K562 (cell line): ENCODE data around the gene CLCA2. TPM values are rescaled to one million over a fixed set of nuclear protein-coding genes. Genes with fewer than 3 reads are reported as not detected.

ENCODE experiments used
- polyA plus RNA-seq, 8 experiments: library from polyadenylated mRNA; depleted of rRNA in 4 of 8; stranded (reverse) in 5 of 8; unstranded in 3 of 8; fragments of >200 nt; fragmentation: Nextera tagmentation in 2 of 8; fragmentation: Illumina TruSeq in 1 of 8; extraction: Ambion mirVana in 2 of 8; extraction: Trizol in 1 of 8; gene quantifications; 2 replicates each; pipeline versions ENCODE4 v1.2.1 to v1.2.3, GENCODE V29; 2011 to 2014; ENCODE audit warnings: inconsistent platforms in 1 of 8, missing spikeins in 1 of 8
- total RNA-seq, 7 experiments: library from RNA; depleted of rRNA in 6 of 7; stranded (reverse); fragments of >200 nt in 6 of 7; fragmentation: Illumina TruSeq in 2 of 7; extraction: Trizol in 2 of 7; gene quantifications; 2 replicates each; pipeline versions ENCODE4 v1.2.1 to v1.2.3, GENCODE V29; 2011 to 2021; ENCODE audit warnings: low replicate concordance in 1 of 7
- TF ChIP-seq, protein P1 (sequence below): fragments of 450-650 bp; formaldehyde crosslinking; IDR thresholded peaks from 2 replicates; pipeline ENCODE4 v1.4.0; 2022; ENCODE audit warnings: mild to moderate bottlenecking, moderate library complexity
- TF ChIP-seq, protein P2 (sequence below): fragments of 200-800 bp; sonication (Bioruptor generic); IDR thresholded peaks from 2 replicates; pipeline ENCODE4 v1.6.1; 2016; ENCODE audit warnings: missing genetic modification characterization, missing compliant biosample characterization
- TF ChIP-seq, protein P3 (sequence below), 2 experiments: IDR thresholded peaks in 1 of 2; conservative IDR thresholded peaks in 1 of 2; 2 replicates each; pipeline ENCODE4 v1.6.1; 2016; ENCODE audit warnings: low read depth in 2 of 2, mild to moderate bottlenecking in 1 of 2, missing compliant biosample characterization in 1 of 2, missing genetic modification characterization in 1 of 2, moderate library complexity in 1 of 2

Gene CLCA2
- total and polyA plus RNA-seq, 9 of the 15 experiments (the other 6 are each of a cell fraction or from before 2014, with no cell fraction given) = 0.03 TPM; not detected in 8

DNA sequence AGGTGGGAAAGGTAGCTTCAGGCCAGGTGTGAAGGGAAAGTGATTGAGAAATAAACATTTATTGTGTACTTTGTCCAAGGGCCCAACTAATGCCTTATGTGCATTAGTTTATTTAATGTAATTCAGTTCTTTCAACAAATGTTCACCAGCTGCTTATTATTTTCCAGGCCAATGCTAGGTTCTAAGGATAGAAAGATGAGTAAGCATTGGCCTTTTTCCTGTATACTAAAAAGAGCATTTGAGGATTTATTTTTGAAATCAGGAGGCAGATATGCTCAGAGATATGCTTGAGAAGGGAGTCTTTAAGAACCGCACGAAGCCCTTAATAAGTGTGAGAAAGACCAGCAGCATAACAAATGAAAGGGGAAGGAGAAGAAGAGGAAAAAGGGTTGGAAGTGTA lies 76.7 kb downstream of the CLCA2 start (continued):
- TF ChIP-seq, protein P1, sequence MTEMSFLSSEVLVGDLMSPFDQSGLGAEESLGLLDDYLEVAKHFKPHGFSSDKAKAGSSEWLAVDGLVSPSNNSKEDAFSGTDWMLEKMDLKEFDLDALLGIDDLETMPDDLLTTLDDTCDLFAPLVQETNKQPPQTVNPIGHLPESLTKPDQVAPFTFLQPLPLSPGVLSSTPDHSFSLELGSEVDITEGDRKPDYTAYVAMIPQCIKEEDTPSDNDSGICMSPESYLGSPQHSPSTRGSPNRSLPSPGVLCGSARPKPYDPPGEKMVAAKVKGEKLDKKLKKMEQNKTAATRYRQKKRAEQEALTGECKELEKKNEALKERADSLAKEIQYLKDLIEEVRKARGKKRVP (CRISPR knock-in tag) = no peak
- TF ChIP-seq, protein P2, sequence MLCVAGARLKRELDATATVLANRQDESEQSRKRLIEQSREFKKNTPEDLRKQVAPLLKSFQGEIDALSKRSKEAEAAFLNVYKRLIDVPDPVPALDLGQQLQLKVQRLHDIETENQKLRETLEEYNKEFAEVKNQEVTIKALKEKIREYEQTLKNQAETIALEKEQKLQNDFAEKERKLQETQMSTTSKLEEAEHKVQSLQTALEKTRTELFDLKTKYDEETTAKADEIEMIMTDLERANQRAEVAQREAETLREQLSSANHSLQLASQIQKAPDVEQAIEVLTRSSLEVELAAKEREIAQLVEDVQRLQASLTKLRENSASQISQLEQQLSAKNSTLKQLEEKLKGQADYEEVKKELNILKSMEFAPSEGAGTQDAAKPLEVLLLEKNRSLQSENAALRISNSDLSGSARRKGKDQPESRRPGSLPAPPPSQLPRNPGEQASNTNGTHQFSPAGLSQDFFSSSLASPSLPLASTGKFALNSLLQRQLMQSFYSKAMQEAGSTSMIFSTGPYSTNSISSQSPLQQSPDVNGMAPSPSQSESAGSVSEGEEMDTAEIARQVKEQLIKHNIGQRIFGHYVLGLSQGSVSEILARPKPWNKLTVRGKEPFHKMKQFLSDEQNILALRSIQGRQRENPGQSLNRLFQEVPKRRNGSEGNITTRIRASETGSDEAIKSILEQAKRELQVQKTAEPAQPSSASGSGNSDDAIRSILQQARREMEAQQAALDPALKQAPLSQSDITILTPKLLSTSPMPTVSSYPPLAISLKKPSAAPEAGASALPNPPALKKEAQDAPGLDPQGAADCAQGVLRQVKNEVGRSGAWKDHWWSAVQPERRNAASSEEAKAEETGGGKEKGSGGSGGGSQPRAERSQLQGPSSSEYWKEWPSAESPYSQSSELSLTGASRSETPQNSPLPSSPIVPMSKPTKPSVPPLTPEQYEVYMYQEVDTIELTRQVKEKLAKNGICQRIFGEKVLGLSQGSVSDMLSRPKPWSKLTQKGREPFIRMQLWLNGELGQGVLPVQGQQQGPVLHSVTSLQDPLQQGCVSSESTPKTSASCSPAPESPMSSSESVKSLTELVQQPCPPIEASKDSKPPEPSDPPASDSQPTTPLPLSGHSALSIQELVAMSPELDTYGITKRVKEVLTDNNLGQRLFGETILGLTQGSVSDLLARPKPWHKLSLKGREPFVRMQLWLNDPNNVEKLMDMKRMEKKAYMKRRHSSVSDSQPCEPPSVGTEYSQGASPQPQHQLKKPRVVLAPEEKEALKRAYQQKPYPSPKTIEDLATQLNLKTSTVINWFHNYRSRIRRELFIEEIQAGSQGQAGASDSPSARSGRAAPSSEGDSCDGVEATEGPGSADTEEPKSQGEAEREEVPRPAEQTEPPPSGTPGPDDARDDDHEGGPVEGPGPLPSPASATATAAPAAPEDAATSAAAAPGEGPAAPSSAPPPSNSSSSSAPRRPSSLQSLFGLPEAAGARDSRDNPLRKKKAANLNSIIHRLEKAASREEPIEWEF = no peak
- TF ChIP-seq, protein P3, sequence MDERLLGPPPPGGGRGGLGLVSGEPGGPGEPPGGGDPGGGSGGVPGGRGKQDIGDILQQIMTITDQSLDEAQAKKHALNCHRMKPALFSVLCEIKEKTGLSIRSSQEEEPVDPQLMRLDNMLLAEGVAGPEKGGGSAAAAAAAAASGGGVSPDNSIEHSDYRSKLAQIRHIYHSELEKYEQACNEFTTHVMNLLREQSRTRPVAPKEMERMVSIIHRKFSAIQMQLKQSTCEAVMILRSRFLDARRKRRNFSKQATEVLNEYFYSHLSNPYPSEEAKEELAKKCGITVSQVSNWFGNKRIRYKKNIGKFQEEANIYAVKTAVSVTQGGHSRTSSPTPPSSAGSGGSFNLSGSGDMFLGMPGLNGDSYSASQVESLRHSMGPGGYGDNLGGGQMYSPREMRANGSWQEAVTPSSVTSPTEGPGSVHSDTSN (CRISPR knock-in tag; IDR thresholded peaks at IDR 0.05; ENCODE audit: low read depth) = no peak
- TF ChIP-seq, protein P3 (tag; conservative IDR thresholded peaks at IDR 0.05; ENCODE audit: low read depth) = no peak
- TF ChIP-seq, all 486 proteins: peak for 0
